MM.1S (cell line): ENCODE measurements around the gene CD58.

Experiments used
- DNase-seq: peaks from one replicate; pipeline ENCODE4 v3.0.0-alpha.2; 2015
- H2AFZ ChIP-seq: fragments of 300-600 bp; sonication (generic); 2 replicates; pipeline ENCODE4 v1.6.0; 2016; ENCODE audit warnings: antibody characterized with exemption, low read length
- H3F3A ChIP-seq: fragments of 300-600 bp; sonication (generic); 2 replicates; pipeline ENCODE4 v1.6.1; 2016; ENCODE audit warnings: mild to moderate bottlenecking, antibody characterized with exemption, low read length, moderate library complexity, mixed read lengths; ENCODE audit not compliant: insufficient read depth
- H3K27ac ChIP-seq: fragments of 300-600 bp; sonication (generic); 2 replicates; pipeline ENCODE4 v1.5.1; 2016; ENCODE audit warnings: mild to moderate bottlenecking, low read length
- H3K27me3 ChIP-seq: fragments of 300-600 bp; sonication (generic); replicated peaks from 2 replicates; pipeline ENCODE4 v1.6.0; 2016; ENCODE audit warnings: low read length; ENCODE audit not compliant: insufficient read depth
- H3K36me3 ChIP-seq: fragments of 300-600 bp; sonication (generic); replicated peaks from 2 replicates; pipeline ENCODE4 v1.6.1; 2016; ENCODE audit warnings: mild to moderate bottlenecking, low read length, mixed read lengths; ENCODE audit not compliant: insufficient read depth
- H3K4me1 ChIP-seq: fragments of 300-600 bp; sonication (generic); 2 replicates; pipeline ENCODE4 v1.6.1; 2016; ENCODE audit warnings: low read length, mixed read lengths
- H3K4me2 ChIP-seq: fragments of 300-600 bp; sonication (generic); 2 replicates; pipeline ENCODE4 v1.6.0; 2016; ENCODE audit warnings: low read depth, low read length
- H3K4me3 ChIP-seq: fragments of 300-600 bp; sonication (generic); 2 replicates; pipeline ENCODE4 v1.5.1; 2016; ENCODE audit warnings: low read length, mixed read lengths
- H3K79me2 ChIP-seq: fragments of 300-600 bp; sonication (generic); 2 replicates; pipeline ENCODE4 v1.6.1; 2016; ENCODE audit warnings: mixed run types, low read length, mixed read lengths
- H3K9ac ChIP-seq: fragments of 300-600 bp; sonication (generic); 2 replicates; pipeline ENCODE4 v1.6.1; 2016; ENCODE audit warnings: low read length, mixed read lengths
- H3K9me2 ChIP-seq: fragments of 300-600 bp; sonication (generic); replicated peaks from 2 replicates; pipeline ENCODE4 v1.6.1; 2016; ENCODE audit warnings: mild to moderate bottlenecking, low read length, mixed read lengths; ENCODE audit not compliant: insufficient read depth
- H3K9me3 ChIP-seq: fragments of 300-600 bp; sonication (generic); replicated peaks from 2 replicates; pipeline ENCODE4 v1.6.1; 2016; ENCODE audit warnings: mild to moderate bottlenecking, low read length, mixed read lengths; ENCODE audit not compliant: insufficient read depth
- H4K20me1 ChIP-seq: fragments of 300-600 bp; sonication (generic); 2 replicates; pipeline ENCODE4 v1.6.1; 2016; ENCODE audit warnings: mild to moderate bottlenecking, low read length, moderate library complexity, mixed read lengths; ENCODE audit not compliant: insufficient read depth
- CTCF ChIP-seq: fragments of 300-600 bp; sonication (generic); IDR thresholded peaks from 2 replicates; pipeline ENCODE4 v1.5.1; 2016; ENCODE audit warnings: antibody characterized with exemption, low read length, mixed read lengths
- EZH2 ChIP-seq: fragments of 300-600 bp; sonication (generic); optimal IDR thresholded peaks from 2 replicates; pipeline ENCODE3; 2017; ENCODE audit warnings: low read depth, mild to moderate bottlenecking, antibody characterized with exemption, low read length, mixed read lengths
- EZH2phosphoT487 ChIP-seq: fragments of 300-600 bp; sonication (generic); IDR thresholded peaks from 2 replicates; pipeline ENCODE4 v1.6.1; 2018; ENCODE audit warnings: antibody characterized with exemption, low read length

The CD58 gene

GRCh38 chr1:116573431-116574095 lies 2.7 kb upstream of the CD58 start:
- Histone ChIP-seq H3K27me3 (no peaks in the 10 kb centered on the region), H3K27ac (no peak overlapping the region), H3K79me2 (peaks cover 20% of the 10 kb centered on the region), H3F3A (peaks cover 12% of the 10 kb centered on the region), H3K36me3 (no peaks in the 10 kb centered on the region), H3K9me2 (no peaks in the 10 kb centered on the region), H2AFZ (no peak overlapping the region), H3K4me2 (no peak overlapping the region), H3K4me1 (peaks cover 8% of the 10 kb centered on the region; the same call in 1 of the 2 replicates), H3K9ac (no peak overlapping the region), H4K20me1 (no peaks in the 10 kb centered on the region), H3K4me3 (no peak overlapping the region), H3K9me3 (no peaks in the 10 kb centered on the region)
- TF ChIP-seq CTCF, result no peak
- TF ChIP-seq EZH2, result no peak
- TF ChIP-seq EZH2phosphoT487, result no peak
- no peak for DNase-seq

DNA sequence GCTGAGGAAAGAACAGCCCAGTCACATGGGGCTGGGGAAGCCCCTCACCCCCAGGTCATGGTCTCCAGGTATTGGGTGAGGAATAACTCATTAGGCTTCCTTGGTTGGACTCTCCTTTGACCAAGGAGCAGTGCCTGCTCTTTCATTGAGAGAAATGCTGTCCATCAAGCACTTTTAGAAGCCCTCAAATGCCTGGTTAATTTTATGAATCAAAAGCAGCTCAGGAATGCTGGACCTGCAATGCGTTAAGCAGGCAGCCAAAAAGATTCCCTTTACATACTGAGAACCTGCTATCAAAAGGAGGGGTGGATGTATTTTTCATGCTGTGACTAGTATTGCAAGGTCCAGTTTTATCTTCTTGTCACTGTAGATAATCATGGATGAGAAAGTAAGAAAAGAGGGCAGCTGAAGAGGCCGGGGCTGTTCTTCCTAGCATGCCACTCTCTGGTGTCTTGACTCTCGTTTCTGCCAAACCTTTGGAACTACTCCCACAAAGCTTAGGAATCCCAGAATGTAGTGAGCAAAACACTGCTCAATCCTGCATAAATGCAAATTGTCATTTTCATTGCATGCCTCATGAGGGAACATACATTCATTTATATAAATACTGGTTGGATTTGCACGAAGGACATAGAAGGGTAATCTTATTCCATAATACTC lies 2.1 kb upstream of the CD58 start:
- Histone ChIP-seq H3K4me1 (peaks cover 11% of the 10 kb centered on the region; the same call in 1 of the 2 replicates), H3K27me3 (no peaks in the 10 kb centered on the region), H3K36me3 (no peaks in the 10 kb centered on the region), H3K9ac (no peak overlapping the region), H3K4me2 (no peak overlapping the region), H2AFZ (no peak overlapping the region), H3K27ac (no peak overlapping the region), H3F3A (peaks cover 18% of the 10 kb centered on the region), H3K79me2 (peaks cover 23% of the 10 kb centered on the region), H3K9me2 (no peaks in the 10 kb centered on the region), H4K20me1 (no peaks in the 10 kb centered on the region), H3K4me3 (no peak overlapping the region), H3K9me3 (no peaks in the 10 kb centered on the region)
- no peak for DNase-seq
- TF ChIP-seq EZH2phosphoT487 (no peak), CTCF (no peak), EZH2 (no peak)

GRCh38 chr1:116572099-116572498 lies 1.3 kb upstream of the CD58 start:
- H3K9me2 ChIP-seq, result no peaks in the 10 kb centered on the region
- H3K4me2 ChIP-seq, result no peak overlapping the region
- no peaks in the 10 kb centered on the region for H3K36me3 ChIP-seq
- DNase-seq, result no peak
- no peak overlapping the region for H3K9ac ChIP-seq
- H2AFZ ChIP-seq, result no peak overlapping the region
- H3K27ac ChIP-seq, result no peak overlapping the region
- peaks cover 11% of the 10 kb centered on the region; the same call in 1 of the 2 replicates for H3K4me1 ChIP-seq
- peaks cover 22% of the 10 kb centered on the region for H3F3A ChIP-seq
- H3K79me2 ChIP-seq, result peaks cover 31% of the 10 kb centered on the region
- H3K27me3 ChIP-seq, result no peaks in the 10 kb centered on the region
- no peaks in the 10 kb centered on the region for H3K9me3 ChIP-seq
- no peak for TF ChIP-seq EZH2phosphoT487
- no peak for TF ChIP-seq EZH2
- no peak for TF ChIP-seq CTCF
- H4K20me1 ChIP-seq, result no peaks in the 10 kb centered on the region
- no peak overlapping the region for H3K4me3 ChIP-seq
